Fibroblast of skin of right quadriceps (primary cell): Measurements from ENCODE around the gene LAT.

ENCODE experiments used
- DNase-seq: peaks from one replicate; pipeline ENCODE4 v3.0.0-alpha.2; 2013

Gene LAT

GRCh38 chr16:29011112-29011511 is 26.3 kb downstream of the LAT start:
- no peak for DNase-seq

- no peak for DNase-seq
Observed at GRCh38 chr16:29011851-29012250, 27.0 kb downstream of the LAT start.

DNA sequence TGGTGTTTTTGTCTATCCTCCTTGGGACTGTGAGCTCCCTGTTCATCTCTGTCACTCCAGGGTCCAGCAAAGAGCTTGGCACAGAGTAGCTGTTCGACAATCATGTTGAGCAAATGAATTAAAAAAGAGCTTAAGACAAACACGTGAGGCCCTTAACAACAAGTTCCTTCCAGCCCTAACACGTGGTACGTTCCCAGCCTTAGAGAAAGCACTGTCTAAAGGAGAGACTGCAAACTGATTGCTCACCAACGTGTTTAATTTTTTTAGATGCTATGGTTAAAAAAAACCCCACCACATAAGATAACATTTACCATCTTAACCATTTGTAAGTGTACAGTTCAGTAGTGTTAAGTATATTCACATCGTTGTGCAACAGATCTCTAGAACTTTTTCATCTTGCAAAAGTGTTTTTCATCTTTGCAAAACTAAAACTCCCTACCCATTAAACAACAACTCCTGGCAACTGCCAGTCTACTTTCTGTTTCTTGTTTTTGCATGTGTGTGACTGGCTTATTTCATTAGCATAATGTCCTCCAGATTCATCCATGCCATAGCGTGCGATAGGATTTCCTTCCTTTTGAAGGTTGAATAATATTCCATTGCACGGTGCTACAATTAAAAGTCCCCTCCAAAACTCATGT is 28.2 kb downstream of the LAT start:
- DNase-seq = no peak

DNA sequence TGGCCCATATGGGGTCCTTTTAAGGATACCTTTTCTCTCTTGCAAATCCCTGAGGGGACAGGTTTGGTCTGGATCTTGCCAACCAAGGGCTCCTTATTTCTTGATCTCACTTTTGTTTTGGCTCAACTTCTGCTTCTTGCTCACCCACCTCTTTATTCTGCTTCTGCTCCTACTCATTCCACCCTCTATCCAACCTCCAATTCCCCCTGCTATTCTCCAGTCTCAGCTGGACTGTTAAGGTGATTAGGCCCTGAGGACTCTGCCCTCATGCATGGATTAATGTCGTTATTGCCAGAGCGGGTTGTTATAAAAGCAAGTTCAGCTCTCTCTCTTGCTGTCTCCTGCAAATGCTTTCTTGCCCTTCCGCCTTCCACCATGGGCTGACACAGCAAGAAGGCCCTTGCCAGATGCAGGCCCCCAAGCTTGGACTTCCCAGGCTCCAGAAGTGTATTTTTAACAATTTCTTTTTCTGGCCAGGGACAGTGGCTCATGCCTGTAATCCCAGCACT is 29.8 kb downstream of the LAT start:
- no peak for DNase-seq

DNA sequence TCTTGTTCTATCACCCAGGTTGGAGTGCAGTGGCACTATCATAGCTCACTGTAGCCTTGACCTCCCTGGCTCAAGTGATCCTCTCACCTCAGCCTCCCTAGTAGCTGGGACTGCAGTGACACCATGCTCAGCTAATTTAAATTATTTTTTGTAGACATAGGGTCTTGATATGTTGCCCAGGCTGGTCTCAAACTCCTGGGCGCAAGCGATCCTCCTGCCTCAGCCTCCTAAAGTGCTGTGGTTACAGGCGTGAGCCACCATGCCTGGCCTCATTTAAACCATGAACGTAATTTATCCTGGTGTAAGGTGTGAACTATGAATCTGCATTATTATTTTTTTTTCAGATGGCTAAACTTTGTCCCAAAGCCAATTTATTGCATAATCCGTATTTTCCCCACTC is 37.3 kb downstream of the LAT start:
- no peak for DNase-seq

GRCh38 chr16:29023279-29024277 is 38.7 kb downstream of the LAT start:
- no peak for DNase-seq

GRCh38 chr16:29024278-29024677 is 39.4 kb downstream of the LAT start:
- DNase-seq = no peak

GRCh38 chr16:29025218-29025617 is 40.4 kb downstream of the LAT start:
- no peak for DNase-seq

GRCh38 chr16:29025735-29026134 is 40.9 kb downstream of the LAT start:
- DNase-seq = no peak

GRCh38 chr16:29028457-29029167 is 43.8 kb downstream of the LAT start:
- no peak for DNase-seq

- DNase-seq = peak; percentile 96
Observed at GRCh38 chr16:29029168-29029994, 44.5 kb downstream of the LAT start.

- no peak for DNase-seq
Observed at GRCh38 chr16:29030086-29030840, 45.4 kb downstream of the LAT start.
